IMR-90 (cell line): ENCODE measurements around the gene PNPLA1. TPM values are rescaled to one million over a fixed set of nuclear protein-coding genes. Genes with fewer than 3 reads are reported as not detected.

Experiments used
- ATAC-seq: fragments of 200-7000 bp; cut with Tn5 transposase; 2 replicates; pipeline ENCODE4 v1.9.1; 2020; ENCODE audit warnings: low read depth, mild to moderate bottlenecking, moderate library complexity
- BruUV-seq: library from RNA; stranded (reverse); fragments of 400-500 nt; replicated peaks from 2 replicates; lab custom pipeline; 2021; lab: Mats Ljungman, UMichigan
- CTCF ChIA-PET: fragments of 300-600 bp; formaldehyde crosslinking; extraction: SDS; loops from one replicate; lab custom pipeline; 2021; ENCODE audit warnings: antibody characterized with exemption; lab: Yijun Ruan, JAX
- POLR2A ChIA-PET: fragments of 300-600 bp; sonication (Branson Sonifier 250); formaldehyde crosslinking; loops from one replicate; lab custom pipeline; 2022; ENCODE audit warnings: antibody characterized with exemption; ENCODE audit not compliant: unreplicated experiment; lab: Charles Lee
- DNase-seq: peaks from one replicate; pipeline ENCODE4 v3.0.0; 2013
- H2AFZ ChIP-seq: replicated peaks from 2 replicates; pipeline ENCODE3; 2013; ENCODE audit warnings: low read length, mild to moderate bottlenecking; ENCODE audit not compliant: poor library complexity
- H2AK5ac ChIP-seq: 2 replicates; pipeline ENCODE4 v1.6.1; 2013; ENCODE audit warnings: low read depth, low read length, inconsistent platforms
- H2AK9ac ChIP-seq: replicated peaks from 2 replicates; pipeline ENCODE3; 2013; ENCODE audit warnings: mild to moderate bottlenecking, low read depth, low read length, moderate library complexity; ENCODE audit not compliant: poor library complexity
- H2BK120ac ChIP-seq: 2 replicates; pipeline ENCODE4 v1.6.1; 2013; ENCODE audit warnings: low read depth, low read length, inconsistent platforms
- H2BK15ac ChIP-seq: 3 replicates; pipeline ENCODE4 v1.6.1; 2013; ENCODE audit warnings: low read depth, low read length, inconsistent platforms
- H2BK20ac ChIP-seq: 2 replicates; pipeline ENCODE4 v1.6.1; 2013; ENCODE audit warnings: low read depth, mild to moderate bottlenecking, inconsistent platforms, low read length, moderate library complexity
- H2BK5ac ChIP-seq: 2 replicates; pipeline ENCODE4 v1.6.1; 2013; ENCODE audit warnings: mild to moderate bottlenecking, low read depth, low read length, inconsistent platforms; ENCODE audit not compliant: poor library complexity, severe bottlenecking
- H3K14ac ChIP-seq: replicated peaks from 2 replicates; pipeline ENCODE4 v1.6.1; 2013; ENCODE audit warnings: low read depth, low read length, inconsistent platforms
- H3K18ac ChIP-seq: 2 replicates; pipeline ENCODE4 v1.6.1; 2013; ENCODE audit warnings: low read depth, low read length, control low read depth
- H3K23ac ChIP-seq: 2 replicates; pipeline ENCODE4 v1.6.1; 2013; ENCODE audit warnings: low read depth, low read length, inconsistent platforms
- H3K27ac ChIP-seq: 2 replicates; pipeline ENCODE4 v1.5.1; 2013; ENCODE audit warnings: mild to moderate bottlenecking, control low read depth, low read length; ENCODE audit not compliant: insufficient read depth
- H3K27me3 ChIP-seq: 2 replicates; pipeline ENCODE4 v1.6.1; 2013; ENCODE audit warnings: low read length; ENCODE audit not compliant: control insufficient read depth, insufficient read depth
- H3K36me3 ChIP-seq: 2 replicates; pipeline ENCODE4 v1.6.1; 2013; ENCODE audit warnings: low read length, mixed read lengths; ENCODE audit not compliant: control insufficient read depth, insufficient read depth
- H3K4ac ChIP-seq: 2 replicates; pipeline ENCODE4 v1.6.1; 2013; ENCODE audit warnings: low read depth, low read length, inconsistent platforms
- H3K4me1 ChIP-seq: 2 replicates; pipeline ENCODE4 v1.6.1; 2013; ENCODE audit warnings: low read length, mixed read lengths; ENCODE audit not compliant: control insufficient read depth, insufficient read depth
- H3K4me2 ChIP-seq: 2 replicates; pipeline ENCODE4 v1.6.1; 2013; ENCODE audit warnings: low read depth, mild to moderate bottlenecking, control low read depth, low read length, moderate library complexity
- H3K4me3 ChIP-seq: 2 replicates; pipeline ENCODE4 v1.5.1; 2013; ENCODE audit warnings: low read depth, mild to moderate bottlenecking, control low read depth, low read length, moderate library complexity; ENCODE audit not compliant: insufficient read depth
- H3K56ac ChIP-seq: 2 replicates; pipeline ENCODE4 v1.6.1; 2013; ENCODE audit warnings: low read length, inconsistent platforms; ENCODE audit not compliant: insufficient read depth; ENCODE audit errors: extremely low read depth
- H3K79me1 ChIP-seq, 2 experiments: 2 replicates each; pipeline ENCODE4 v1.6.1; 2013; ENCODE audit warnings: low read length in 2 of 2, inconsistent platforms in 1 of 2, low read depth in 1 of 2
- H3K9ac ChIP-seq: 2 replicates; pipeline ENCODE4 v1.6.1; 2013; ENCODE audit warnings: low read depth, low read length, control low read depth
- H3K9me1 ChIP-seq: 2 replicates; pipeline ENCODE4 v1.6.1; 2013; ENCODE audit warnings: low read length, inconsistent platforms; ENCODE audit not compliant: insufficient read depth
- H3K9me3 ChIP-seq: 2 replicates; pipeline ENCODE4 v1.6.1; 2013; ENCODE audit warnings: low read length; ENCODE audit not compliant: control insufficient read depth, insufficient read depth
- H4K20me1 ChIP-seq: 2 replicates; pipeline ENCODE4 v1.6.1; 2013; ENCODE audit warnings: low read length, inconsistent platforms; ENCODE audit not compliant: insufficient read depth
- H4K5ac ChIP-seq: 2 replicates; pipeline ENCODE4 v1.6.1; 2013; ENCODE audit warnings: mild to moderate bottlenecking, low read depth, low read length, control low read depth
- H4K8ac ChIP-seq, 2 experiments: 2 replicates each; pipeline ENCODE4 v1.6.1; 2013; ENCODE audit warnings: low read depth in 2 of 2, low read length in 2 of 2, control low read depth in 1 of 2, inconsistent platforms in 1 of 2
- H4K91ac ChIP-seq: 2 replicates; pipeline ENCODE4 v1.6.1; 2013; ENCODE audit warnings: low read depth, low read length, inconsistent platforms; ENCODE audit not compliant: insufficient read depth
- FOS ChIP-seq: fragments of 150-350 bp; IDR thresholded peaks from 2 replicates; pipeline ENCODE4 v1.6.1; 2016; ENCODE audit warnings: low read depth, low read length
- MXI1 ChIP-seq: IDR thresholded peaks from 2 replicates; pipeline ENCODE4 v1.6.1; 2012; ENCODE audit warnings: low read depth, mild to moderate bottlenecking, low read length, moderate library complexity, borderline replicate concordance
- POLR2A ChIP-seq: IDR thresholded peaks from 2 replicates; pipeline ENCODE4 v1.6.1; 2012; ENCODE audit warnings: mild to moderate bottlenecking, low read depth, low read length
- RCOR1 ChIP-seq: IDR thresholded peaks from 2 replicates; pipeline ENCODE4 v1.6.1; 2012; ENCODE audit warnings: mild to moderate bottlenecking, low read length, improper control_type of control experiment; ENCODE audit not compliant: insufficient replicate concordance
- SMC3 ChIP-seq: fragments of 150-350 bp; IDR thresholded peaks from 2 replicates; pipeline ENCODE4 v1.6.1; 2016; ENCODE audit warnings: low read depth, mild to moderate bottlenecking, antibody characterized with exemption, low read length, moderate library complexity
- WGBS, 2 experiments: methylation state at CpG; one replicate each; pipeline versions ENCODE4 v1.1.5 to v1.1.7; 2013; ENCODE audit warnings: missing lambda C conversion rate in 2 of 2; ENCODE audit not compliant: insufficient read length in 1 of 2; ENCODE audit errors: extremely low coverage in 2 of 2; 5-methylcytosine and 5-hydroxymethylcytosine counted together
- dilution Hi-C: fragments of 300-500 bp; cut with HindIII; formaldehyde crosslinking; loops from one replicate; pipeline ENCODE4 v1.14.3; 2018; ENCODE audit warnings: low sequenced_read_pairs; ENCODE audit not compliant: unreplicated experiment
- in situ Hi-C: fragments of 300-500 bp; cut with MboI; formaldehyde crosslinking; loops from 3 replicates; pipeline ENCODE4 v1.14.3; 2019; ENCODE audit warnings: low sequenced_read_pairs, inconsistent platforms, mixed read lengths
- intact Hi-C: fragments of 100-400 bp; cut with micrococcal nuclease; formaldehyde crosslinking; loops from 2 replicates; pipeline ENCODE4 v1.10.0; 2022
- polyA plus RNA-seq, 3 experiments: library from polyadenylated mRNA; depleted of rRNA; stranded (reverse); fragments of >200 nt; gene quantifications; 2 replicates each; pipeline ENCODE4 v1.2.3, GENCODE V29; 2012; ENCODE audit warnings: low replicate concordance in 1 of 3
- total RNA-seq: library from RNA; depleted of rRNA; stranded (reverse); fragments of >200 nt; gene quantifications from 2 replicates; pipeline ENCODE4 v1.2.3, GENCODE V29; 2012
- TF ChIP-seq, protein P1 (sequence below): conservative IDR thresholded peaks from 2 replicates; pipeline ENCODE4 v1.5.1; 2012; ENCODE audit warnings: mild to moderate bottlenecking, low read depth, low read length, improper control_type of control experiment
- TF ChIP-seq, protein P2 (sequence below): fragments of 150-350 bp; IDR thresholded peaks from 2 replicates; pipeline ENCODE4 v1.6.1; 2017; ENCODE audit warnings: mild to moderate bottlenecking, antibody characterized with exemption, low read length, low read depth

Gene PNPLA1
- total and polyA plus RNA-seq, 2 of the 4 experiments (the other 2 are of a cell fraction): not detected

DNA sequence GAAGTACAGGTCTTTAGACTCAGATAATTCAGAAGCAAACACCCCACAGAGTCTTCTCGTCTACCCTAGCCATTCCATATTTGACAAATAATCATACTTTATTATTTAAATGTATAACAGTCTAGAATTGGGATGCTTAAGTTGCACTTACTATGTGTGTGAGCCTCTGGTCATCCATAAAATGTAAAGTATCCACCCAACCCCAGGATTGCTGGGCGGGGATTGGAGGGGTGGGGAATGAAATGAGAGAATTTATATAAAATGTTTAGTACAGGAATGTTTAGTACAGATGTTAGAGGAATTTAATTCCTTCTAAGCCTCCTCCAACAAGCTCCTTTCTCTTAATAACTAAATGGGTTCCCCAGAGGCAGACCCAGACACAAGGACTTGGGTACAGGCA, 50.0 kb downstream of the PNPLA1 start:
- in situ Hi-C loops (no loop called here), dilution Hi-C loops (no loop called here), intact Hi-C loops (no loop called here)
- no peak overlapping the region for H2BK5ac ChIP-seq
- DNase-seq: no peak
- H3K18ac ChIP-seq: no peak overlapping the region
- H2BK15ac ChIP-seq: no peak overlapping the region
- H4K91ac ChIP-seq: no peak overlapping the region
- BruUV-seq: no TSS peak
- TF ChIP-seq, protein P1, sequence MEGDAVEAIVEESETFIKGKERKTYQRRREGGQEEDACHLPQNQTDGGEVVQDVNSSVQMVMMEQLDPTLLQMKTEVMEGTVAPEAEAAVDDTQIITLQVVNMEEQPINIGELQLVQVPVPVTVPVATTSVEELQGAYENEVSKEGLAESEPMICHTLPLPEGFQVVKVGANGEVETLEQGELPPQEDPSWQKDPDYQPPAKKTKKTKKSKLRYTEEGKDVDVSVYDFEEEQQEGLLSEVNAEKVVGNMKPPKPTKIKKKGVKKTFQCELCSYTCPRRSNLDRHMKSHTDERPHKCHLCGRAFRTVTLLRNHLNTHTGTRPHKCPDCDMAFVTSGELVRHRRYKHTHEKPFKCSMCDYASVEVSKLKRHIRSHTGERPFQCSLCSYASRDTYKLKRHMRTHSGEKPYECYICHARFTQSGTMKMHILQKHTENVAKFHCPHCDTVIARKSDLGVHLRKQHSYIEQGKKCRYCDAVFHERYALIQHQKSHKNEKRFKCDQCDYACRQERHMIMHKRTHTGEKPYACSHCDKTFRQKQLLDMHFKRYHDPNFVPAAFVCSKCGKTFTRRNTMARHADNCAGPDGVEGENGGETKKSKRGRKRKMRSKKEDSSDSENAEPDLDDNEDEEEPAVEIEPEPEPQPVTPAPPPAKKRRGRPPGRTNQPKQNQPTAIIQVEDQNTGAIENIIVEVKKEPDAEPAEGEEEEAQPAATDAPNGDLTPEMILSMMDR: no peak
- no peak for TF ChIP-seq RCOR1
- TF ChIP-seq MXI1: no peak
- TF ChIP-seq POLR2A: no peak
- TF ChIP-seq FOS: no peak
- TF ChIP-seq SMC3: no peak
- TF ChIP-seq, protein P2, sequence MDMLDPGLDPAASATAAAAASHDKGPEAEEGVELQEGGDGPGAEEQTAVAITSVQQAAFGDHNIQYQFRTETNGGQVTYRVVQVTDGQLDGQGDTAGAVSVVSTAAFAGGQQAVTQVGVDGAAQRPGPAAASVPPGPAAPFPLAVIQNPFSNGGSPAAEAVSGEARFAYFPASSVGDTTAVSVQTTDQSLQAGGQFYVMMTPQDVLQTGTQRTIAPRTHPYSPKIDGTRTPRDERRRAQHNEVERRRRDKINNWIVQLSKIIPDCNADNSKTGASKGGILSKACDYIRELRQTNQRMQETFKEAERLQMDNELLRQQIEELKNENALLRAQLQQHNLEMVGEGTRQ: no peak
- no peaks in the 10 kb centered on the region for H3K36me3 ChIP-seq
- no peak overlapping the region for H3K4me2 ChIP-seq
- H3K4ac ChIP-seq: no peak overlapping the region
- H3K9me3 ChIP-seq: no peaks in the 10 kb centered on the region
- no peak overlapping the region for H3K23ac ChIP-seq
- no peak overlapping the region for H3K9ac ChIP-seq
- H2AK9ac ChIP-seq: no peak overlapping the region
- ATAC-seq: no peak
- H3K4me1 ChIP-seq: no peaks in the 10 kb centered on the region
- peaks cover 69% of the 10 kb centered on the region for H3K27me3 ChIP-seq
- H4K8ac ChIP-seq: no peak overlapping the region
- no peak overlapping the region for H3K14ac ChIP-seq
- H4K5ac ChIP-seq: no peak overlapping the region
- ChIA-PET POLR2A (no interaction called here), CTCF (no interaction called here)
- WGBS, 2 experiments: no CpG with 5 or more reads among the region's 2 CpGs
- no peaks in the 10 kb centered on the region; the same call in 1 of the 2 replicates for H4K20me1 ChIP-seq
- H2AK5ac ChIP-seq: no peak overlapping the region
- no peaks in the 10 kb centered on the region for H3K9me1 ChIP-seq
- no peak overlapping the region for H2AFZ ChIP-seq
- no peak overlapping the region for H3K4me3 ChIP-seq
- H2BK20ac ChIP-seq: no peak overlapping the region
- H2BK120ac ChIP-seq: no peak overlapping the region
- H3K56ac ChIP-seq: no peak overlapping the region
- H3K79me1 ChIP-seq: no peaks in the 10 kb centered on the region
- H3K27ac ChIP-seq: no peak overlapping the region
